ENCODE data around the gene SLC4A1. TPM values are rescaled to one million over a fixed set of nuclear protein-coding genes. Genes with fewer than 3 reads are reported as not detected.

Gene SLC4A1
- total and polyA plus RNA-seq, 2 experiments from 2014 or later: not detected

DNA sequence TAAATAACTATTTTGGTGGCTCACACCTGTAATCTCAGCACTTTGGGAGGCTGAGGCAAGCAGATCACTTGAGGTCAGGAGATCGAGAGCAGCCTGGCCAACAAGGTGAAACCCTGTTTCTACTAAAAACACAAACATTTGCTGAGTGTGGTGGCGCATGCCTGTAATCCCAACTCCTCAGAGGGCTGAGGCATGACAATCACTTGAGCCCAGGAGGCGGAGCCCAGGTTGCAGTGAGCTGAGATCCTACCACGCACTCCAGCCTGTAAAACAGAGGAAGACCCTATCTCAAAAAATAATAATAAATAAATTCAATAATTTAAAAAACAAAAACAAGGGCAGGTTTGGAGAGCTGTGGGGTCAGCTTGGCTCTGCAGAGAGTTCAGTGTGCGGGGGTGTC is 5.7 kb upstream of the SLC4A1 start:
- Histone ChIP-seq H3K4me2 (no peak overlapping the region), H3K27me3 (ENCODE audit: insufficient read depth) (no peaks in the 10 kb centered on the region)
- no peak overlapping the region for H3K27ac Mint-ChIP-seq

DNA sequence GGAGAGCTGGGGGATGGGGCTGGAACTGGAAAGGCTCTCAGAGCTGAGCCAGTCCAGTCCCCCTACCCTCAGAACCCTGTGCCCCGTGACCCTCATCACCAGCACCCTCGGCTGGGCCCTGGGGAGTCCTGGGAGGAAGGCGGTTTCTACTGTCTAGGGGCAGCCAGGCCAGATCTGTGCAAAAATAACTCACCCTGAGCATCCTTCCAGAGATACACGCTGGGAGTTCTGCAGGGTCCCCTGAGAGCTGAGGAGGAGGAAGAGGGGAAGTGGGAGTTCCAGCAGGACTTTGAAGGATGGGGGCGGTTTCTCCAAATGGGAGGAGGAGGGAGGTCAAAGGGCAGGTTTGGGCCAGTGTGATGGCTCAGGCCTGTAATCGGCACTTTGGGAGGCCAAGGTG is 5.0 kb upstream of the SLC4A1 start:
- Mint-ChIP-seq H3K4me3 (no peak overlapping the region), H3K36me3 (ENCODE audit: low read depth) (no peaks in the 10 kb centered on the region; the same call in 2 of the 3 replicates), H3K27ac (no peak overlapping the region), H3K4me1 (peaks cover 20% of the 10 kb centered on the region), H3K27me3 (ENCODE audit: insufficient read depth, low read depth, poor library complexity) (peaks cover 15% of the 10 kb centered on the region), H3K9me3 (no peaks in the 10 kb centered on the region)
- no peak for ATAC-seq
- H3K27me3 ChIP-seq (ENCODE audit: insufficient read depth): no peaks in the 10 kb centered on the region
- no peaks in the 10 kb centered on the region for H3K79me2 ChIP-seq (replicated peaks; ENCODE audit: insufficient read depth)
- no peak overlapping the region for H3K4me2 ChIP-seq
- H3F3A ChIP-seq (replicated peaks; ENCODE audit: low read depth): no peaks in the 10 kb centered on the region
- H3K4me1 ChIP-seq (ENCODE audit: insufficient read depth): peaks cover 7% of the 10 kb centered on the region; the same call in 1 of the 2 replicates
- no peaks in the 10 kb centered on the region for H4K20me1 ChIP-seq (replicated peaks; ENCODE audit: insufficient read depth)
- H3K9me2 ChIP-seq (ENCODE audit: insufficient read depth): no peaks in the 10 kb centered on the region
- no peak for TF ChIP-seq NANOG (IDR thresholded peaks at IDR 0.05; ENCODE audit: borderline replicate concordance)
- TF ChIP-seq, protein P1, sequence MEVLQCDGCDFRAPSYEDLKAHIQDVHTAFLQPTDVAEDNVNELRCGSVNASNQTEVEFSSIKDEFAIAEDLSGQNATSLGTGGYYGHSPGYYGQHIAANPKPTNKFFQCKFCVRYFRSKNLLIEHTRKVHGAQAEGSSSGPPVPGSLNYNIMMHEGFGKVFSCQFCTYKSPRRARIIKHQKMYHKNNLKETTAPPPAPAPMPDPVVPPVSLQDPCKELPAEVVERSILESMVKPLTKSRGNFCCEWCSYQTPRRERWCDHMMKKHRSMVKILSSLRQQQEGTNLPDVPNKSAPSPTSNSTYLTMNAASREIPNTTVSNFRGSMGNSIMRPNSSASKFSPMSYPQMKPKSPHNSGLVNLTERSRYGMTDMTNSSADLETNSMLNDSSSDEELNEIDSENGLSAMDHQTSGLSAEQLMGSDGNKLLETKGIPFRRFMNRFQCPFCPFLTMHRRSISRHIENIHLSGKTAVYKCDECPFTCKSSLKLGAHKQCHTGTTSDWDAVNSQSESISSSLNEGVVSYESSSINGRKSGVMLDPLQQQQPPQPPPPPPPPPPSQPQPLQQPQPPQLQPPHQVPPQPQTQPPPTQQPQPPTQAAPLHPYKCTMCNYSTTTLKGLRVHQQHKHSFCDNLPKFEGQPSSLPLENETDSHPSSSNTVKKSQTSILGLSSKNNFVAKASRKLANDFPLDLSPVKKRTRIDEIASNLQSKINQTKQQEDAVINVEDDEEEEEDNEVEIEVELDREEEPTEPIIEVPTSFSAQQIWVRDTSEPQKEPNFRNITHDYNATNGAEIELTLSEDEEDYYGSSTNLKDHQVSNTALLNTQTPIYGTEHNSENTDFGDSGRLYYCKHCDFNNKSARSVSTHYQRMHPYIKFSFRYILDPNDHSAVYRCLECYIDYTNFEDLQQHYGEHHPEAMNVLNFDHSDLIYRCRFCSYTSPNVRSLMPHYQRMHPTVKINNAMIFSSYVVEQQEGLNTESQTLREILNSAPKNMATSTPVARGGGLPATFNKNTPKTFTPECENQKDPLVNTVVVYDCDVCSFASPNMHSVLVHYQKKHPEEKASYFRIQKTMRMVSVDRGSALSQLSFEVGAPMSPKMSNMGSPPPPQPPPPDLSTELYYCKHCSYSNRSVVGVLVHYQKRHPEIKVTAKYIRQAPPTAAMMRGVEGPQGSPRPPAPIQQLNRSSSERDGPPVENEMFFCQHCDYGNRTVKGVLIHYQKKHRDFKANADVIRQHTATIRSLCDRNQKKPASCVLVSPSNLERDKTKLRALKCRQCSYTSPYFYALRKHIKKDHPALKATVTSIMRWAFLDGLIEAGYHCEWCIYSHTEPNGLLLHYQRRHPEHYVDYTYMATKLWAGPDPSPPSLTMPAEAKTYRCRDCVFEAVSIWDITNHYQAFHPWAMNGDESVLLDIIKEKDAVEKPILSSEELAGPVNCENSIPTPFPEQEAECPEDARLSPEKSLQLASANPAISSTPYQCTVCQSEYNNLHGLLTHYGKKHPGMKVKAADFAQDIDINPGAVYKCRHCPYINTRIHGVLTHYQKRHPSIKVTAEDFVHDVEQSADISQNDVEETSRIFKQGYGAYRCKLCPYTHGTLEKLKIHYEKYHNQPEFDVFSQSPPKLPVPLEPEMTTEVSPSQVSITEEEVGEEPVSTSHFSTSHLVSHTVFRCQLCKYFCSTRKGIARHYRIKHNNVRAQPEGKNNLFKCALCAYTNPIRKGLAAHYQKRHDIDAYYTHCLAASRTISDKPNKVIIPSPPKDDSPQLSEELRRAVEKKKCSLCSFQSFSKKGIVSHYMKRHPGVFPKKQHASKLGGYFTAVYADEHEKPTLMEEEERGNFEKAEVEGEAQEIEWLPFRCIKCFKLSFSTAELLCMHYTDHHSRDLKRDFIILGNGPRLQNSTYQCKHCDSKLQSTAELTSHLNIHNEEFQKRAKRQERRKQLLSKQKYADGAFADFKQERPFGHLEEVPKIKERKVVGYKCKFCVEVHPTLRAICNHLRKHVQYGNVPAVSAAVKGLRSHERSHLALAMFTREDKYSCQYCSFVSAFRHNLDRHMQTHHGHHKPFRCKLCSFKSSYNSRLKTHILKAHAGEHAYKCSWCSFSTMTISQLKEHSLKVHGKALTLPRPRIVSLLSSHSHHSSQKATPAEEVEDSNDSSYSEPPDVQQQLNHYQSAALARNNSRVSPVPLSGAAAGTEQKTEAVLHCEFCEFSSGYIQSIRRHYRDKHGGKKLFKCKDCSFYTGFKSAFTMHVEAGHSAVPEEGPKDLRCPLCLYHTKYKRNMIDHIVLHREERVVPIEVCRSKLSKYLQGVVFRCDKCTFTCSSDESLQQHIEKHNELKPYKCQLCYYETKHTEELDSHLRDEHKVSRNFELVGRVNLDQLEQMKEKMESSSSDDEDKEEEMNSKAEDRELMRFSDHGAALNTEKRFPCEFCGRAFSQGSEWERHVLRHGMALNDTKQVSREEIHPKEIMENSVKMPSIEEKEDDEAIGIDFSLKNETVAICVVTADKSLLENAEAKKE (CRISPR knock-in tag; IDR thresholded peaks at IDR 0.05): no peak
- H2AFZ ChIP-seq: peak overlapping the region; percentile 33; the same call in 1 of the 2 replicates
- DNase-seq (ENCODE audit: low spot score): no peak
- H3K36me3 ChIP-seq (ENCODE audit: insufficient read depth): no peaks in the 10 kb centered on the region
- H3K4me3 ChIP-seq: no peak overlapping the region
- no peak overlapping the region for H3K27ac ChIP-seq (ENCODE audit: low read depth)

More for the DNA sequence above, 5.7 kb upstream of the SLC4A1 start:
- Histone ChIP-seq H3K79me2 (replicated peaks; ENCODE audit: insufficient read depth) (no peaks in the 10 kb centered on the region), H3K4me3 (no peak overlapping the region), H3K36me3 (ENCODE audit: insufficient read depth) (no peaks in the 10 kb centered on the region), H2AFZ (peak overlapping the region; percentile 59), H4K20me1 (replicated peaks; ENCODE audit: insufficient read depth) (no peaks in the 10 kb centered on the region), H3K27ac (ENCODE audit: low read depth) (no peak overlapping the region), H3K4me1 (ENCODE audit: insufficient read depth) (peaks cover 7% of the 10 kb centered on the region; the same call in 1 of the 2 replicates), H3K9me2 (ENCODE audit: insufficient read depth) (no peaks in the 10 kb centered on the region), H3F3A (replicated peaks; ENCODE audit: low read depth) (no peaks in the 10 kb centered on the region)
- Mint-ChIP-seq H3K4me1 (peaks cover 16% of the 10 kb centered on the region), H3K9me3 (no peaks in the 10 kb centered on the region), H3K4me3 (no peak overlapping the region), H3K27me3 (ENCODE audit: insufficient read depth, low read depth, poor library complexity) (peaks cover 17% of the 10 kb centered on the region), H3K36me3 (ENCODE audit: low read depth) (no peaks in the 10 kb centered on the region; the same call in 2 of the 3 replicates)
- no peak for TF ChIP-seq POLR2AphosphoS5 (IDR thresholded peaks at IDR 0.05; ENCODE audit: low read depth)
- DNase-seq (ENCODE audit: low spot score) (peak; percentile 54), ATAC-seq (peak; percentile 86)

All from GM23338 (cell line).